ENCODE results near the gene KIF4B. TPM values are rescaled to one million over a fixed set of nuclear protein-coding genes. Genes with fewer than 3 reads are reported as not detected.

The KIF4B gene
- total and polyA plus RNA-seq, 2 of the 13 experiments (the other 11 are each of a cell fraction or from before 2014, with no cell fraction given): 0.04 TPM; not detected in 1

- BruUV-seq (replicated peaks): no TSS peak
- WGBS (ENCODE audit: low lambda C conversion rate): 35% methylated on average over 9 of the region's 9 CpGs
- CTCF ChIA-PET (ENCODE audit: low intra/inter-chr PET ratio, low total read pairs): no interaction called here
- Histone ChIP-seq H3K4me3 (replicated peaks in 1 of 3; ENCODE audit: insufficient read depth in 1 of 3, low read depth in 2 of 3, low read length in 3 of 3) (no peak overlapping the region), H3K4me1 (ENCODE audit: insufficient read depth, low read length) (no peaks in the 10 kb centered on the region), H3K4me2 (ENCODE audit: low read depth, low read length) (no peak overlapping the region), H3K27ac (ENCODE audit: extremely low read length, insufficient read depth, low read length) (no peak overlapping the region), H3K9ac (ENCODE audit: insufficient read depth, low read depth, low read length) (no peak overlapping the region), H4K20me1 (ENCODE audit: insufficient read depth, low read length) (no peaks in the 10 kb centered on the region), H3K9me3 (ENCODE audit: low read length) (no peaks in the 10 kb centered on the region), H3K79me2 (ENCODE audit: insufficient read depth, low read length) (no peaks in the 10 kb centered on the region), H2AFZ (ENCODE audit: low read length) (no peak overlapping the region), H3K36me3 (replicated peaks in 1 of 2; ENCODE audit: control insufficient read depth in 1 of 2, insufficient read depth in 2 of 2, low read length in 2 of 2) (no peaks in the 10 kb centered on the region), H3K27me3 (ENCODE audit: control insufficient read depth in 1 of 2, insufficient read depth in 2 of 2, low read length in 2 of 2) (no peaks in the 10 kb centered on the region; a peak in 2 of 5 replicates)
- POLR2A ChIA-PET: no interaction called here
- FAIRE-seq (no peak), DNase-seq (ENCODE audit: low spot score) (no peak), ATAC-seq (no peak)
- in situ Hi-C loops (cut with HindIII; ENCODE audit: extremely low pct_ligation_motif_present, low pct_unique_long_range_greater_than_20kb) (no loop called here), intact Hi-C loops (cut with micrococcal nuclease; ENCODE audit: unreplicated experiment) (no loop called here)
- TF ChIP-seq ZNF576 (CRISPR knock-in tag; IDR thresholded peaks at IDR 0.05) (no peak), ZNF691 (CRISPR knock-in tag; IDR thresholded peaks at IDR 0.05; ENCODE audit: borderline replicate concordance, low read depth) (no peak), PCBP2 (optimal IDR thresholded peaks at IDR 0.05; ENCODE audit: low read depth, low read length, poor library complexity, severe bottlenecking) (no peak), GMEB1 (CRISPR knock-in tag; IDR thresholded peaks at IDR 0.05; ENCODE audit: borderline replicate concordance) (no peak), ZNF331 (CRISPR knock-in tag; IDR thresholded peaks at IDR 0.05) (no peak), SKIL (CRISPR knock-in tag; IDR thresholded peaks at IDR 0.05; ENCODE audit: borderline replicate concordance) (no peak), REST (IDR thresholded peaks at IDR 0.05; ENCODE audit: borderline replicate concordance in 1 of 2, low read depth in 1 of 2, low read length in 2 of 2) (no peak), DNMT3B (CRISPR knock-in tag; conservative IDR thresholded peaks at IDR 0.05) (no peak), PHF8 (CRISPR knock-in tag; IDR thresholded peaks at IDR 0.05) (no peak), ADNP (CRISPR knock-in tag; IDR thresholded peaks at IDR 0.05) (no peak), KAT2B (IDR thresholded peaks at IDR 0.05; ENCODE audit: borderline replicate concordance, low read depth, low read length) (no peak), ZNF274 (CRISPR knock-in tag; IDR thresholded peaks at IDR 0.05) (no peak)
Observed at GRCh38 chr5:155066886-155067595, 53.5 kb downstream of the KIF4B start.

Data from HepG2 (cell line).